HG03469 (cell line): ENCODE results near the gene FERMT1.
"Not testable (repeated sequence)": the region's sequence is repeated elsewhere in the genome, so short reads cannot be mapped to it uniquely, and the experiment has no call there.

Experiments
- ATAC-seq: cut with Tn5 transposase; IDR thresholded peaks from one replicate; pipeline ENCODE4 v1.9.1; 2021; ENCODE audit warnings: mild to moderate bottlenecking, moderate library complexity, moderate number of reproducible peaks; ENCODE audit not compliant: unreplicated experiment

Gene FERMT1

DNA sequence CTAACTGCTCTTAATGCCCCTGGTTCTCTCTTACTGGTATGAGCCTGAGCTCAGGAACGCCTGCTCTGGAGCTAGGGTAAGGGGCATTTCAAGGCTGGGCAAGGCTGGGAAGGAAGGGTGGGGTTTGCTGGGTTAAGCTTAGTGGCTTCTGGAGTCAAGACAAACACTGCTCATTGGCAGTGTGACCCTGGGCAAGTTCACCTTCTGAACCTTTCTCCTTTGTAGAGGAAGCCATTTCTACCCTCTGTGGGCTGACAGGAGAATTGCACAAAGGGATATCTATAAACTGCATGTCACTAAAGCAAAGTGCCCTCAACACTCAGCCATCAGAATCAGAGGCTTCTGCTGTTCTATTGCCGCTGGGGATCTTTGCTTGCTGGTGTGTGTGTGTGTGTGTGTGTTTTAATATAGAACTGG, 48.7 kb downstream of the FERMT1 start:
- ATAC-seq, result peak; percentile 95

DNA sequence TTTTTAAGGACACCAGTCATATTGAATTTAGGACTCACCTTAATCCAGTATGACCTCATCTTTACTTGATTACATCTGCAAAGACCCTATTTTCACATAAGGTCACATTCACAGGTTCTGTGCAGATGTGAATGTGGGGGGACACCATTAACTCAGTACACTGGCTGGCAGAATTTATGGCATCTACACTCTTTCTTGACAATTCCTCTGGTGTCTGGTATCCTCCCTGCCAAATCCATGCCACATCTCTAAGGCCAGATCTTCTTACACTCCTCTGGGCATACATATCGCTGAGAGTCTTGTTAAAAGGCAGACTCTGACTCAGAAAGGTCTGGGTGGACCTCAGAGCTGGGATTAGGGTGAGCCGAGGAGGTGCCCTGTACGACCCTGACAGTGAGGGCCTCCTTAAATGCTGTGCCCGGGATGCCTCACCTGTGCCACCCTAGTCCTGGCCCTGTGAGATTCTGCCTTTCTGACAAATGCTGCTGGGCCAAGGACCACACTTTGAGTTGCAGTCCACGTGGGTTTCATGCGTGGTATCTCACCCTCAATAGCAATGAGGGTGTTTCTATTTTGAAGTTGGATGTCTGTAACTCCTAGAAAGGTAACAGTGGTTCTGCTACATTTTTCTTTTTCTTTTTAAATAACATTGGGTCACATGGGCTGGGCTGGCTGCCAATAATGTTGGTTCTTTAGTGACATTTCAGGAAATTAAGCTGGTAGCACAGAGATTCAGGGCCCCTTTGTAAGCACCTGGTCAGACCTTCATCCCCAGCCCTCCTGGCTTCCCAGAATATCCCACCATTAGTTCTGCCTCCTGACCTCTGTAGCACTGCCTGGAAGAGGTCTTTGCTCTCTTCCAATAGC, 51.8 kb downstream of the FERMT1 start:
- no peak for ATAC-seq

GRCh38 chr20:6069669-6070068, 53.2 kb downstream of the FERMT1 start:
- no peak for ATAC-seq

- ATAC-seq, result no peak
Observed at GRCh38 chr20:6067763-6068318, 55.0 kb downstream of the FERMT1 start.

- ATAC-seq, result no peak
Observed at GRCh38 chr20:6066582-6066981, 56.2 kb downstream of the FERMT1 start.

DNA sequence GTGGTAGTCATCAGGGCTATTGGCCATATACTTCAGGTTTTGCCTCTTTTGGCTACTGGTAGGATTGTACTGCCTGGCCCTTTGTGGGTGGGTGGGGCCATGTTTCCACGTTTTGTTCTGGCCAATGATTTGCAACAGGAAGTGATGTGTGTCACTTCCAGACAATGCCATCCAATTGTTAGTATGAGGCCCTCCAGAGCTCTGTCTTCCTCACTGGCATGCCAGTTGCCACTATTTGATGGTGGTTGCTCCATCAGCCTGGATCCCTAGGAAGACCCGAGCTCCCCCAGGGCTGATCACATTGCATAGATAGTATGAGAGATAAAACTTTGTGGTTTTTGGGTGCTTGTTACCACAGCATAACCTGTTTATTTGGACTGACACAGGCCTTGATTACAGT, 61.3 kb downstream of the FERMT1 start:
- ATAC-seq, result no peak

DNA sequence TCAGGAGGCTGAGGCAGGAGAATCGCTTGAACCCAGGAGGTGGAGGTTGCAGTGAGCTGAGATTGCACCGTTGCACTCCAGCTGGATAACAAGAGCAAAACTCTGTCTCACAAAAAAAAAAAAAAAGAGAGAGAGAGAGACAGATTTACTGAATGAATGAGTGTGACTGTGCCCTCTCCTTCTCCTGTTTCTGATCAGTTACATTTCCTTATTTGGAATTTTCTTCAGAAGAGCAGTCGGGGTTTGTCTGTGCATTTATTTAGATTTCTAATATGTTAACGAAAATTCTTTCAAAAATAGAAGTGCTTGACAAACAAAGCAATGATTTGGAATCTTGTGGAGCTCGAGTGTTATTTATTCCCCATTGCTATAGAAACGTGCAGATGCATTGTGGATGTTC, 62.6 kb downstream of the FERMT1 start:
- ATAC-seq, result no peak

DNA sequence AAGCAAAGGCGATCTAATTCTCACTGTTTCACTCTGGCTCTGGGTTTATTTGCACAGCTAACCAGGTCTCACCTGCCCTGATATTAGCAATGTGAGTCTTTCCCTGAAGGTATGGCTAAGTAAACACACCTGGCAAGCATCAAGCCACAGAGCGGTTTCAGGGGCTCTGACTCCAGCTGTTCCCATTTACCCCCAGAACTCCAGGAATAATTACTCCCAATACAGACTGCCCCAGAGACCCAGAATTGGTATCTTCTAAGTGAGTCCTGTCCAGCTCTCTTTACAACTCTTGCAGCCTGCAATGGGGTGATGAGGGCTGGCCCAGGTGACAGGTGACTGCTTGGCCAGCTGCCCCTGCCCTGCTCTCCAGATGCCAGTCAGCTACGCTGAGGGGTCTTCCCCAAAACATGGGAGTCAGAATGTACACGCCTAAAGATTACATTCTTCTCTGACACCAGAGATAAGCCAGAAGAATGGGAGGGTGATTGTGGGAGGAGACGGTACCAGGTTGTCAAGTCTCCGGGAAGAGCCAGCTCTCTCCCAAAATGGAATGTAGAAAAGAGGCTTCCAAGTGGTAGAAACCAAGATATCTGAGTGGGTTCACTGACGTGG, 64.0 kb downstream of the FERMT1 start:
- ATAC-seq, result no peak

- ATAC-seq, result no peak
Observed at GRCh38 chr20:6057691-6058090, 65.1 kb downstream of the FERMT1 start.

GRCh38 chr20:6057139-6057538, 65.7 kb downstream of the FERMT1 start:
- ATAC-seq, result no peak

DNA sequence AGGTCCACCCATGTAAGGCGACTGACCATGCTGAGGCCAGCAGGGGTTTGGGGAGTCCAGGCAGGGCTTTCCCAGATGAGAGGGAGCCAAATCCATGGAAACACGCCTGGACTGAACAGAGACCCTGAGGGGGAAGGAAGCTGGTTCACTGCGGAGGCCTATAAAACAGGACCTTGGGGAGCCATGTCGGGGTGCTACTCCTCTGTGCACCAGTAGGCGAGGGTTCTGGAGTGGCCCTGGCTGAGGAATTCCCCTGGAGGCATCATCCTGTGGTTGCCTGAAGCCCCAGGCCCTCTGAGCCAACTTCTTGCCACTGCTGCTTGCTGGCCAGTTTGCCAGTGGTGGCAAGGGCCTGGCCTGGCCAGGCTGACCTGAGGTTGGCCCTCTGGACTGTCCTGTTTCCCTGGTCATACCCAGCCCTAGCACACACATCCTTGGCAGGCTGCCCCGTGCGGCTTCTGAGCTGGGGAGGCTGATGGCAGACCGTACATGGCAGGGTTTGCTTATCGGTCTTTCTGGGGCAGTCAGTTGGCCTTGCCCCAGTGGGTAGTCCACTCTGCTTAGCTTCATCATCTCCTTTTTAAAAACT, 66.8 kb downstream of the FERMT1 start:
- no peak for ATAC-seq

DNA sequence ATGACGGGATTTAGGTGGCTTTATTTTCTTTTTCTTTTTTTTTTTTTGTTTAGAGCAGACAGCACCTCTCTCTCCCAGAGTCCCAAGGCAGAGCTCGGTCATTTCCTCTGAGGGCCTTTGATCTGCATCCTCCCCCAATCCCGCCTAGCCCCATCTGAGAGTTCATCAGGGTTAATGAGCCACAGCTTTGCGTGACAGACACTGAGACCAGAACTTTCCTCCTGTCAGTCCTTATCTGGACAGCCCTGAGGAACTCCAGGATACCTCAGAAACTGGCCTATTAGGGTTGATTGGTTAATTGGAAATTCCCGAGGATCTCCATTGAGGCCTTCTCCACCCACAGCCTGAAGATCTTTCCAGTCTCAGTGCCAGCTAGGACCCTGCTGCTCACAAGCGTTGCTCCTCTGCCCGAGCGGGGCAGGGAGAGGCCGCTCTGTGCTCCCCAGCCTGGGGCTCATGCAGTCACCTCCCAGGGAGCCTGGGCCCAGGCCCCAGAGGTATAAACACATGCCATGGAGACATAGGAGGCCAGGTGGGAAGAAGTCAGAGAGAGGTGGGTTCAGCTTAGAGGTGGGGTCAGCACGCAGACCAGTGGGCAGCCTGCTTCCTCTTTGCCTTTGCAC, 67.6 kb downstream of the FERMT1 start:
- no peak for ATAC-seq

DNA sequence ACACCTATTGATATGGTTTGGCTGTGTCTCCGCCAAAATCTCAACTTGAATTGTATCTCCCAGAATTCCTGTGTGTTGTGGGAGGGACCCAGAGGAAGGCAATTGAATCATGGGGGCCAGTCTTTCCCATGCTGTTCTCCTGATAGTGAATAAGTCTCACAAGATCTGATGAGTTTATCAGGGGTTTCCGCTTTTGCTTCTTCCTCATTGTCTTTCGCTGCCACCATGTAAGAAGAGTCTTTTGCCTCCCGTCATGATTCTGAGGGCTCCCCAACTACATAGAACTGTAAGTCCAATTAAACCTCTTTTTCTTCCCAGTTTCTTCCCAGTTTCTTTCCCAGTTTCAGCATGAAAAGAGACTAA, 68.2 kb downstream of the FERMT1 start:
- ATAC-seq, result not testable (repeated sequence)

GRCh38 chr20:6053776-6054688, 68.8 kb downstream of the FERMT1 start, which contains the start of gene LRRN4:
Gene LRRN4 (minus strand): TSS chr20:6054060. CDS start chr20:6052799, 1,261 bp downstream.
- ATAC-seq, result no peak

DNA sequence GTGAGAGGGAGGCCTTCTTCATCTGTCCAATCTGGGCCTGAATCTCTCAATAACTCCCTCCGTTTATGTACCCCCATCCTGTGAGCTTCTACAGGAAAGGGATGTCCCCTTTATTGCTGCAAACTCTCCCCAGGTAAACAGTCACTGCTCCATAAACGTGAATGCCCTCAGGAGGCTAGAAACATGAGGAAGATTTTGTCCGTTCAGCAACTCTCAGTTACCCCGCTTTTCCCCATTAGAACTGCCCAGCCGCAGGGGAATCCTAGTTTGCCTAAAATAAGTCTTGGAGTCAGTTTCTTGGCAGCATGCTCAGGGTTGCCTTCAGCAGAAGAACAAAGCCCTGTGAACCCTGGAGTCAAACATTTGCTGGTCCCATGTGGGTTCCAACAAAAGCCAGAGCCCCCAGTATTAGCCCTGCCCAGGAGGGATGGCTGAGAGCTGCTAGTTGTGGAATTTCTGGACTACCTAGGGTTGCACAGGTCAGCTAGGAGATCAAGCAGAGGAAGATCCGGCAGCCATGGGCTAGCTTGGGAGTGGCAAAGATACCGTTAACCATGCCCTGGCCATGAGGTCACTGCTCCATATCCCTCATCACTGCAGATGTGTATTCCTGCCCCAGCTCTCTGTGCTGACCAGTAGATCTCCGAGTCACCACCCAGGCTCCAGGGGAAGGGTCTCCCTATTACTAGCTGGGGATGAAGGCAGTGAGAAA, 69.6 kb downstream of the FERMT1 start:
- no peak for ATAC-seq

DNA sequence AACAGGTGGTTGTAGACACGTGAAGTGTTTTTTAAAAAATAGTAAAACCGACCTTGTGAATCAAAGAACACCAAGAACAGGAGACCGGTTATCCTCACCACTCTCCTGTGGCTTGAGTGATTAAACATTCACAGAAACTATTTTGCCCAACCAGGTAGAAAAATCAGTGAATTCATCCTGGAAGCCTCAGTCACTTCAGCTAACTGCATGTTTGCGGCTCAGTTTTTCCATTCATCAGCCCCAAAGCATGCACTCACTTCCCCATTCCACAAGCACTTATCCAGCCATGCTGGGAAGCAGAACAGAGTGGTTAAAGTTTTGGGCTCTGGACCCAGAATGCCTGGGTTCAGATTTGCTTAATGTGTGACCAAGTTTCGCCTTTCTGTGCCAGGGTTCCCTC, 71.3 kb downstream of the FERMT1 start:
- ATAC-seq, result no peak

GRCh38 chr20:6048391-6048790, 74.4 kb downstream of the FERMT1 start:
- ATAC-seq, result no peak

DNA sequence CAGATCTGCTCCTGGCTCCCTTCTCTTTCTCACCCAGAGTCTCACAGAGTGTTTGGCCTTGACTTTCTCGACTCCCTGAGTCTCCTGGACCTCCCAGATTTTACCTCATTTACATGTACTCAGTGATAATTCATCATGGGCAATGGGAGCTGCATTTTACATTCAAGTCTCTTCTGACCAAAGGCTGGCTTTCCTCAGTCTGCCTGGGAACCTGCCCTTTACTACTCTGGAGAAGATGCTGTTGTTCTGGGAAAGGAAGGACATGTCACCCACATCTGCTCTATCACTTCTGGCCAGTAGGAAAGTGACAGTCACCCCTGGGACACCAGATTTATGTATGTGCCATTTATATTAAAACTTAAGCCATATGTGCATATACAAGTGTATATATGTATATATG, 76.4 kb downstream of the FERMT1 start:
- no peak for ATAC-seq

DNA sequence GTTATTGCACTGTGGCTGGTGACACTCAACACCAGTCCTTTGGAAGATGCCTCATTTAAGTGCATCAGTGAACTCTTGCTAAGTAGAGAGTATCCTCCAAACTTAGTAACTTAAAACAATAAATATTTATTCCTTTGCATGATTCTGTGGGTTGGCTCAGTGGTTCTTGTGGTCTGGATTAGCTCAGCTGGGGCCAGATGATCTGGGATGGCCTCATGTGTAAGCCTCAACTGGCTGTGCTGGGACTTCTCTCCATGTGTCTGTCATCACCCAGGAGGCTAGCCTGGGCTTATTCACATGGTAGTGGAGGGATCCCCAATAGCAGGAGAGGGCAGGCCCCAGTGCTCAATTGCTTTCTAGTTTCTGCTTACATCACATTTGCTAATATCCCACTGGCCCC, 77.3 kb downstream of the FERMT1 start:
- no peak for ATAC-seq

- ATAC-seq, result no peak
Observed at GRCh38 chr20:6044115-6044514, 78.7 kb downstream of the FERMT1 start.
